Activated CD8-positive, alpha-beta T cell treated with anti-CD3 and anti-CD28 coated beads, Interleukin-2, amount 10 ng/mL, durations not matched to agents 7 days and 5 days (primary cell): ENCODE data around the gene CBY3. TPM values are rescaled to one million over a fixed set of nuclear protein-coding genes. Genes with fewer than 3 reads are reported as not detected.
"Not testable (repeated sequence)": the region's sequence is repeated elsewhere in the genome, so short reads cannot be mapped to it uniquely, and the experiment has no call there.

ENCODE experiments used
- ATAC-seq: fragments of 150-1000 bp; cut with Tn5 transposase; one replicate; pipeline ENCODE4 v1.10.0; 2021; ENCODE audit warnings: moderate library complexity
- CTCF ChIA-PET: fragments of 350-600 bp; sonication (Branson Sonifier 250); formaldehyde crosslinking; loops from one replicate; lab custom pipeline; 2021; ENCODE audit warnings: antibody characterized with exemption; lab: Charles Lee
- POLR2A ChIA-PET: fragments of 350-600 bp; sonication (Branson Sonifier 250); formaldehyde crosslinking; loops from one replicate; lab custom pipeline; 2021; ENCODE audit warnings: antibody characterized with exemption; lab: Charles Lee
- DNase-seq: peaks from one replicate; pipeline ENCODE4 v3.0.0-alpha.2; 2020
- H3K27ac Mint-ChIP-seq: one replicate; pipeline ENCODE4 v1.8.0; 2021; ENCODE audit warnings: mild to moderate bottlenecking, mixed read lengths
- H3K27me3 Mint-ChIP-seq: one replicate; pipeline ENCODE4 v1.8.0; 2021; ENCODE audit warnings: low read depth, mixed read lengths
- H3K36me3 Mint-ChIP-seq: one replicate; pipeline ENCODE4 v1.8.0; 2021; ENCODE audit warnings: low read depth, mixed read lengths
- H3K4me1 Mint-ChIP-seq: one replicate; pipeline ENCODE4 v1.8.0; 2021; ENCODE audit warnings: low read depth, mixed read lengths
- H3K4me3 Mint-ChIP-seq: one replicate; pipeline ENCODE4 v1.8.0; 2021; ENCODE audit warnings: mild to moderate bottlenecking, mixed read lengths
- H3K9me3 Mint-ChIP-seq: one replicate; pipeline ENCODE4 v1.8.0; 2022; ENCODE audit warnings: mixed read lengths; ENCODE audit not compliant: insufficient read depth
- total RNA-seq, 2 experiments: library from RNA; stranded (reverse); gene quantifications; one replicate each; pipeline ENCODE4 v1.2.3, GENCODE V29; 2021

Gene CBY3
- total RNA-seq, 2 experiments from 2014 or later, result 0.55 TPM; not detected in 1

DNA sequence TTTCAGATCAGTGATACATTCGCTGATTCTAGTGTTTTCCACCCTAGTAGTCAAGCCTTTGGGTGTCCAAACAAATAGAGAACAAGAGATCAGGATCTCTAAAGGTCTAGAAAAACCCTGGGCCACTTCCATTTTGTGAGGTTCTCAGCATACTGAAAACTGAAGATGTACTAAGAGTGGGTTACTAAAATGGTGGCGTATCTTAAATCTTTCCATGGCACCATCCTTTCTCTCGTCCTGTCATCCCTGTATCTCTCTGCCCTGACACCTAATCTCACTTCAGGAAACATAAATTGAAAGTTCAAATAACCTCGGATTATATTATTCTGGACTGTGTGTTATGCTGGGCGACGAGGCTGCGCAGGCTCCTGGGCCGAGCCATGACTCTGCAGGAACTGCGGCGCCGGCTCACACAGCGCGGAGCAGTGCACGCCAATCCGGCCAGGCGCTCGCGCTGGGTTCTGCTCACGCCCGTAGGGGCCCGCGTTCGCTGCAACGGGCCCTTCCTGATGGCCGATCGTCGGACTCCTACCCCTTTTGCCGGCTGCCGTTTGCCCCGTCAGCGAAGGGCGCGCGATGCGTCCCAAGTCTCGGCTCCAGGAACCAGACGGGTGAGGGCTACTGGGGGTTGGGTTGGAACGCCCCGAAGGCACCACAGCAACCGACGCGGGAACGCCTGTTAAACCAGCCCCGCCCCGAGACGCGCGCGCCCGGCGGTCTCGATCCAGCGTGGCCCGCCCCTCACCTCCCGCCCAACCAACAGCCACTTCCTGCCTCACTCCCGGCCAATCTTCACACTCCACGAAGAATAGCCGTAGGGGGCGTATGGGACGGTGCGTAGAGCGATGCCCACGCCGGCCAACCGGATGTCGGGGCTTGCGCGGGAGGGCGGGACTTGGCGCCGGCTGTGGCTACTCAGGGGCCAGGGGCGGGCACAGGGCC lies 17.4 kb upstream of the CBY3 start:
- ChIA-PET POLR2A (interaction anchor here (1.5 to 2.4 kb wide), 2 partner anchors 19 to 75 kb away, joined by 11 to 22 read pairs; partner anchors contain the start of gene HNRNPH1), CTCF (interaction anchor here (1.0 kb wide), 1 partner anchor 76 kb away, joined by 5 read pairs; the partner anchor contains the start of gene HNRNPH1)
- DNase-seq, result peak; percentile 99
- peak; percentile 92 for ATAC-seq
- Mint-ChIP-seq H3K9me3 (no peaks in the 10 kb centered on the region), H3K27ac (peak overlapping the region; percentile 94), H3K27me3 (no peaks in the 10 kb centered on the region), H3K4me3 (peak overlapping the region; percentile 89), H3K36me3 (peaks cover 33% of the 10 kb centered on the region), H3K4me1 (peaks cover 32% of the 10 kb centered on the region)

DNA sequence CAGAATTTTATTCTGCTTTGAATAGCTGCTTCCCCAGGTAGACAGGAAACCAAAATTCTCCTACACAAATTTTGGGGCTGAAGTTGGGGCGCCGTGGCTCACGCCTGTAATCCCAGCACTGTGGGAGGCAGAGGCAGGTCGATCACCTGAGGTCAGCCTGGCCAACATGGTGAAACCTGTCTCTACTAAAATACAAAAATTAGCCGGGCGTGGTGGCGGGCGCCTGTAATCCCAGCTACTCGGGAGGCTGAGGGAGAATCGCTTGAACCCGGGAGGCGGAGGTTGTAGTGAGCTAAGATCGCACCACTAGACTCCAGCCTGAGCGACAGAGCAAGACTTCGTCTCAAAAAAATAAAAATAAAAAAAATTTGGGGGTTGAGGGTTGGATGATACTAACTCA lies 16.7 kb upstream of the CBY3 start:
- H3K27me3 Mint-ChIP-seq, DNase-seq, ATAC-seq, H3K9me3 Mint-ChIP-seq: not testable (repeated sequence)
- POLR2A ChIA-PET, result interaction anchor here (0.6 to 1.8 kb wide), 6 partner anchors 17 to 180 kb away, joined by 3 to 17 read pairs (median 4); partner anchors contain the start of genes CBY3 and HNRNPH1
- H3K27ac Mint-ChIP-seq, result peak overlapping the region; percentile 94
- CTCF ChIA-PET, result interaction anchor here (1.0 to 1.9 kb wide), 2 partner anchors 19 to 75 kb away, joined by 5 read pairs; partner anchors contain the start of gene HNRNPH1
- H3K4me1 Mint-ChIP-seq, result peaks cover 31% of the 10 kb centered on the region
- H3K36me3 Mint-ChIP-seq, result peaks cover 26% of the 10 kb centered on the region
- H3K4me3 Mint-ChIP-seq, result peak overlapping the region; percentile 89

DNA sequence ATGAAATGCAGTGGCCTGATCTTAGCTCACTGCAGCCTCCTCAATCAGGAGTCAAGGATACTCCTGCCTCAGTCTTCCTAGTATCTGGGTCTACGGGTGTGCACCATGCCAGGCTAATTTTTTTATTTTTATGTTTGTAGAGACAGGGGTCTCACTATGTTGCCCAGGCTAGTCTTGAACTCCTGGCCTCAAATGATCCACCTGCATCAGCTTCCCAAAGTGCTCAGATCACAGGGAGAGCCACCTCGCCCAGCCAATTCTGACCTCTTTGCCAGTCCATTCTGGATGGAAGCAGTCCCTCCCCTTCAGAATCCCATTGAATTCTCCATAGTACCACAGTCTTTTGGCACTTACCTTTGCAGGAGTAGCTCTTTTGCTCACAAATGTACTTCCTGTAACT lies 16.3 kb upstream of the CBY3 start:
- ChIA-PET CTCF (interaction anchor here (1.0 to 1.9 kb wide), 2 partner anchors 19 to 75 kb away, joined by 5 read pairs; partner anchors contain the start of gene HNRNPH1), POLR2A (interaction anchor here (0.6 to 1.8 kb wide), 6 partner anchors 16 to 180 kb away, joined by 3 to 17 read pairs (median 4); partner anchors contain the start of genes CBY3 and HNRNPH1)
- H3K36me3 Mint-ChIP-seq, result peaks cover 22% of the 10 kb centered on the region
- peak overlapping the region; percentile 89 for H3K4me3 Mint-ChIP-seq
- H3K27ac Mint-ChIP-seq, result peak overlapping the region; percentile 94
- ATAC-seq, result no peak
- H3K4me1 Mint-ChIP-seq, result peaks cover 27% of the 10 kb centered on the region
- no peaks in the 10 kb centered on the region for H3K9me3 Mint-ChIP-seq
- no peak for DNase-seq
- H3K27me3 Mint-ChIP-seq, result no peaks in the 10 kb centered on the region

DNA sequence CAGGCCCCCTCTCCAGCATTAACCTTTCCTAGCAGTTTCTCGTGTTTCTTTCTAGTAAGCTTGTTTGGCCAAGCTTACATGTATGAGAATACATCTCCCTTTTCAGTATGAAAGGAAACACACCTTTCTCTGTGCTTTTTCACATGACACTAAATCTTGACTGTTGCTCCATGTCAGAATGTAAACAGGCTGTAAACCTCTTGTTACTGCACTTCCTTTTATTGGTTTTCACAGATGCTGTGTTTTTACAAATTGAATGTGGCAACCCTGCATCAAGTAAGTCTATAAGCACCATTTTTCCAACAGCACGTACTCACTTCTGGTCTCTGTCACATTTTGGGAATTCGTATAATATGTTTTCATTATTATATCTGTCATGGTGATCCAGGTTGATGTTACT lies 15.8 kb upstream of the CBY3 start:
- DNase-seq (no peak), ATAC-seq (no peak)
- H3K4me3 Mint-ChIP-seq, result no peak overlapping the region
- no peaks in the 10 kb centered on the region for H3K27me3 Mint-ChIP-seq
- H3K4me1 Mint-ChIP-seq, result peaks cover 24% of the 10 kb centered on the region
- H3K27ac Mint-ChIP-seq, result peak overlapping the region; percentile 54
- ChIA-PET POLR2A (interaction anchor here (1.1 to 1.8 kb wide), 3 partner anchors 18 to 75 kb away, joined by 3 to 17 read pairs (median 11); partner anchors contain the start of gene HNRNPH1), CTCF (interaction anchor here (1.9 kb wide), 1 partner anchor 18 kb away, joined by 5 read pairs; no protein-coding TSS in a partner anchor)
- peaks cover 19% of the 10 kb centered on the region for H3K36me3 Mint-ChIP-seq
- H3K9me3 Mint-ChIP-seq, result no peaks in the 10 kb centered on the region

DNA sequence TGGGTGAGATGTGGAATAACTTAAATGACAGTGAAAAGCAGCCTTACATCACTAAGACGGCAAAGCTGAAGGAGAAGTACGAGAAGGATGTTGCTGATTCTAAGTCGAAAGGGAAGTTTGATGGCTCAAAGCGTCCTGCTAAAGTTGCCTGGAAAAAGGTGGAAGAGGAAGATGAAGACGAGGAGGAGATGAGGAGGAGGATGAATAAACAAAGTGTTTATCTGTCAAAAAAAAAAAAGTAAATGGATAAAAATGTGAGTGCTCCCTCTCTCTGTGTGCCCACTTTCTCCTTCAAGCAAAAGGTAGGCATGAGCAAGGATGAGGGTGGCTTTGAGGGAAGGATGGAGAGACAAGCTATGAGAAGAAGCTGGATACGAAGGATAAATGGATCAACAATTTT lies 13.7 kb upstream of the CBY3 start:
- Mint-ChIP-seq H3K27ac (no peak overlapping the region), H3K4me1 (peaks cover 17% of the 10 kb centered on the region), H3K27me3 (no peaks in the 10 kb centered on the region), H3K36me3 (peaks cover 10% of the 10 kb centered on the region), H3K9me3 (no peaks in the 10 kb centered on the region), H3K4me3 (no peak overlapping the region)
- ChIA-PET POLR2A (interaction anchor here (1.9 kb wide), 1 partner anchor 71 kb away, joined by 4 read pairs; the partner anchor contains the start of gene HNRNPH1), CTCF (no interaction called here)
- ATAC-seq, result no peak
- DNase-seq, result no peak

DNA sequence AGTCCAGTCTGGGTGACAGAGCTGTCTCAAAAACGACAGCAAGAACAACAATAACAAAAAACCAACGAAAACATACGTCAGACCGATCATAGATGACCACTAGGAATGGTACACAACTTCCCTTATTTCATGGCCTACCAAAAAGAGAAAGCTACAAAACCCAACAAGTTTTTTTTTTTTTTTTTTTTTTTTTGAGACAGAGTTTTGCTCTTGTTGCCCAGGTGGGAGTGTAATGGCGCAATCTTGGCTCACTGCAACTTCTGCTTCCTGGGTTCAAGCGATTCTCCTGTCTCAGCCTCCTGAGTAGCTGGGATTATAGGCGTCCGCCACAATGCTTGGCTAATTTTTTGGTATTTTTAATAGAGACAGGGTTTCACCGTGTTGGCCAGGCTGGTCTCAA lies 8.4 kb upstream of the CBY3 start:
- H3K9me3 Mint-ChIP-seq, DNase-seq, H3K4me1 Mint-ChIP-seq, H3K36me3 Mint-ChIP-seq, H3K27me3 Mint-ChIP-seq, H3K27ac Mint-ChIP-seq, ATAC-seq, H3K4me3 Mint-ChIP-seq, CTCF ChIA-PET: not testable (repeated sequence)
- POLR2A ChIA-PET, result interaction anchor here (2.9 kb wide), 1 partner anchor 11 kb away, joined by 11 read pairs; no protein-coding TSS in a partner anchor

DNA sequence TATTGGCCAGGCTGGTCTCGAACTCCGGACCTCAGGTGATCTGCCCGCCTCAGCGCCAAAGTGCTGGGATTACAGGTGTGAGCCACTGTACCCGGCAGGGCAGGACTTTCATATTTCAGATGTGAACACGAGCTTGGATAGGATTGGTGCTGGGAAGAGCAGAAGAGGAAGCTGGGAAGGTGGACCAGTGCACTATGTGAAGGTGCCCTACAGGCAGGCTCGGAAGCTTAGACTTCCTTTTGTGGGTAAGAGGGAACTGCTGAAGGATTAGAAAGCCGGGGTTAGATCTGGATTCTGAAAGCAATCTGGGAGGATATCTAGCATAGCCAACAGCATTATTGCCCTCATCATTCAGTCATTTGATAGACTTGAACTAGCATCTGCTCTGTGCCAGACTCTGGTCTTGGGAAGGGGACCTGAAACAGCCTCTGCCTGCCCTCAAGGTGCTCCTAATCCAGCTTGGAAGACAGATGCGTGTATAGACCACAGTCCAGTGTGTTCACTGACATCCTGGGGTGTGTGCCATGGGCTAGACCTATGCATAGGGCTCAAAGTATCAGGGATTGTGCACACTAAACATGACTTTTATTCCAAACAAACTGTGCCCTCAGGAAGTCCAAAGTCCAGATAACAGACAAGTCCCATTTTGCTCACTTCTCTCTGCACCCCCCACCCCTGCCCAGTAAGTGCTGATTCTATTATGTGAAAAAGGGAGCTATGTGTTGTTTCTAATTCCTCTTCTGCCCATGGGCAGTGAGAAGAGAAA lies 637 bp downstream of the CBY3 start:
- Mint-ChIP-seq H3K9me3 (no peaks in the 10 kb centered on the region), H3K27me3 (no peaks in the 10 kb centered on the region), H3K36me3 (peaks cover 41% of the 10 kb centered on the region), H3K27ac (peak overlapping the region; percentile 50), H3K4me3 (peak overlapping the region; percentile 65), H3K4me1 (peaks cover 35% of the 10 kb centered on the region)
- CTCF ChIA-PET, result interaction anchor here (0.9 to 1.9 kb wide), 3 partner anchors 12 to 52 kb away, joined by 3 to 5 read pairs (median 3); no protein-coding TSS in a partner anchor
- POLR2A ChIA-PET, result interaction anchor here (1.3 to 5.2 kb wide), 3 partner anchors 17 to 57 kb away, joined by 5 to 45 read pairs (median 22); partner anchors contain the start of genes CANX and HNRNPH1
- no peak for DNase-seq
- ATAC-seq, result no peak

DNA sequence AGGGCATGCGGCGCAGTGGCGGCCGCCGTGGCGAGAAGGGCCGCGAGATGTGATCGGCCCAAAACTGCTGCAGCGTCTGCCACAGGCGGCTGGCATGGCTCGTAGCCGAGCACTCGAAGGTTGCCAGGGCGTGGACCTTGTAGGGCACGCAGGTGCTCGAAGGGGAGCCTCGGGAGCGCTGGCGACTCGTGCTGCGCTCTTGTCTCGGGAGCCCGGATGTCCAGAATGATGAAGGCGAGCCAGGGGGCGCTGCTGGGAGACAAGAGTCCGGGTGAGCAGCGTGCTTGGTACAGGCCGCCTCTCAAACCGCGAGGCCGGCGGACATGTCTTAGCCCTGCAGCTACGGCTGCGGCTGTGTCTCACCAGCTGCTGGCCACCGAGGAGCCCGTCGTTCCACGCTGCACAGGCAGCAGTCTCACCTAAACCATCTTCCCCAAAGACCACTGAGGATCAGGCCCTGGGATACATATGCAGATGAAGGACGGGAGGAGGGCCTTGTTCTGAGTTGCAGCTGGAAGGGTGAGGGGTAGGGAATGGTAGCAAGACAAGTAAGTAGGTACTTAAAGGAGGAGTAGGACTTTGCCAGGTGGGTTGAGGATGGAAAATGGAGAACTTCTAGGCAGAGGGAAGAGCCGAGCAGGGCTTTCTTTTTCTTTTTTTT lies 1.7 kb downstream of the CBY3 start:
- Mint-ChIP-seq H3K27ac (peak overlapping the region; percentile 97), H3K4me1 (peaks cover 35% of the 10 kb centered on the region), H3K4me3 (peak overlapping the region; percentile 95), H3K27me3 (no peaks in the 10 kb centered on the region), H3K36me3 (peaks cover 46% of the 10 kb centered on the region), H3K9me3 (no peaks in the 10 kb centered on the region)
- POLR2A ChIA-PET, result interaction anchor here (0.6 to 5.2 kb wide), 8 partner anchors 12 to 132 kb away, joined by 3 to 45 read pairs (median 7); partner anchors contain the start of genes CANX, HNRNPH1 and MAML1
- CTCF ChIA-PET, result interaction anchor here (0.9 to 1.4 kb wide), 2 partner anchors 37 to 53 kb away, joined by 3 read pairs; no protein-coding TSS in a partner anchor
- DNase-seq, result peak; percentile 83
- peak; percentile 57 for ATAC-seq

DNA sequence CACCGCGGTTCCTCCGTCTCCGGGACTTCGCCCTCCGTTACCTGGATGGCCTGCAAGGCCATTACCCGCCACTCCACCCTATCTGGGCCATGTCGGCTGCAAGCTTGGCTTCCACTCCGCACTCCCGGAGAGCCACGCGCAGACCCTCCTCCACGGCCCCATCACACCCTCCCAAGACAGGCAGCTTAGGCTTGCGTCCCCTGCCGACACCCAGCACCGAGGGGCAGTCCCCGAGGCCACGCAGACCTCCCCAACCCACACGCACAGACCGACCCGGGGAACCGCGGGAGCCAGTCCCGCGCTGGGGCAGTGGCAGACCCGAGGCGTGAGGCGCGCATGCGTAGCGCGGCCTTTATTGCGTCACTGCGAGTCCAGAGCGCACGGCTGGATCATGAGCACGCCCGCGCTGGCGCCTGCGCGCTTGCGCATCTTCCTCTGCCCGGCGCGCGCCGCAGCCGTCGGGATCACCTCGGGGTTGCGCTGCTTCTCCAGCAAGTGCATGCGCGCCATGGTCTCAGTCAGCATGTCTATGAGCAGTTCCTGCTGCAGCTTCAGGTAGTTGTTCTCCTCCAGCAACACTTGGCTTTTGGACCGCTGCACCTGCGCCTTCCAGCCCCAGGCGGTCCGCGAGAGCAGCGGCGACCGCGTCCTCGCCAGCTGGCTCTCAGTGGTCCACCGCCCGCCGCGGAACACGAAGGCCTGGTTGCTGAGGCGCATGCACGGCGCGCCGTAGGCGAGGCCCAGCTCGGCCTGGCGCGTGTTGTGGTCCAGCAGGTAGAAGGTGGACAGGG lies 2.4 kb downstream of the CBY3 start:
- peaks cover 42% of the 10 kb centered on the region for H3K36me3 Mint-ChIP-seq
- no peaks in the 10 kb centered on the region for H3K9me3 Mint-ChIP-seq
- ChIA-PET POLR2A (interaction anchor here (0.6 to 5.2 kb wide), 19 partner anchors 10 to 609 kb away, joined by 3 to 45 read pairs (median 5); partner anchors contain the start of genes CANX, HNRNPH1, LTC4S and MAML1), CTCF (interaction anchor here (0.9 to 1.4 kb wide), 4 partner anchors 18 to 84 kb away, joined by 3 to 5 read pairs (median 3); no protein-coding TSS in a partner anchor)
- peak; percentile 91 for ATAC-seq
- peaks cover 35% of the 10 kb centered on the region for H3K4me1 Mint-ChIP-seq
- H3K4me3 Mint-ChIP-seq, result peak overlapping the region; percentile 95
- DNase-seq, result peak; percentile 96
- H3K27ac Mint-ChIP-seq, result peak overlapping the region; percentile 97
- H3K27me3 Mint-ChIP-seq, result no peaks in the 10 kb centered on the region
